ENCODE data around the gene SCRN1. TPM values are rescaled to one million over a fixed set of nuclear protein-coding genes. Genes with fewer than 3 reads are reported as not detected.

Gene SCRN1
- total and polyA plus RNA-seq, 7 experiments from 2014 or later = 1.6 to 8.7 (median 2.3) TPM

GRCh38 chr7:29920491-29920890 is 69.1 kb downstream of the SCRN1 start:
- Mint-ChIP-seq H3K4me1 (peaks cover 0 to 2% (median 0%) of the 10 kb centered on the region in 7 donors), H3K9me3 (no peaks in the 10 kb centered on the region), H3K27ac (no peak overlapping the region), H3K36me3 (no peaks in the 10 kb centered on the region), H3K4me3 (no peak overlapping the region), H3K27me3 (peaks cover 0 to 13% (median 6%) of the 10 kb centered on the region in 5 donors)
- H3K4me1 ChIP-seq (ENCODE audit: control insufficient read depth in 2 of 2, insufficient read depth in 2 of 2, low read length in 2 of 2) = no peaks in the 10 kb centered on the region
- no peak for DNase-seq
- H3K27me3 ChIP-seq (ENCODE audit: control insufficient read depth in 2 of 2, insufficient read depth in 2 of 2, low read length in 2 of 2) = no peaks in the 10 kb centered on the region
- no peak overlapping the region for H3K27ac ChIP-seq (ENCODE audit: low read depth, low read length)
- ChIA-PET CTCF (interaction anchor here (0.6 to 1.4 kb wide), 4 partner anchors 21 to 563 kb away, joined by 3 read pairs; no protein-coding TSS in a partner anchor), POLR2A (no interaction called here)
- no peak for ATAC-seq
- intact Hi-C loops (cut with micrococcal nuclease) = loop anchor here in 1 of 2 donors (5.0 kb wide), 1 partner anchor 142 kb away; no protein-coding TSS in a partner anchor
- no peaks in the 10 kb centered on the region for H3K36me3 ChIP-seq (ENCODE audit: control insufficient read depth in 2 of 3, insufficient read depth in 3 of 3, low read length in 3 of 3)
- no peak overlapping the region for H3K4me3 ChIP-seq (ENCODE audit: low read length)
- no peaks in the 10 kb centered on the region for H3K9me3 ChIP-seq (ENCODE audit: control insufficient read depth in 2 of 3, low read length in 3 of 3)

GRCh38 chr7:29919790-29920189 is 69.8 kb downstream of the SCRN1 start:
- no peaks in the 10 kb centered on the region for H3K36me3 ChIP-seq (ENCODE audit: control insufficient read depth in 2 of 3, insufficient read depth in 3 of 3, low read length in 3 of 3)
- intact Hi-C loops (cut with micrococcal nuclease) = loop anchor here in 1 of 2 donors (5.0 kb wide), 1 partner anchor 143 kb away; no protein-coding TSS in a partner anchor
- no peak overlapping the region for H3K4me3 ChIP-seq (ENCODE audit: low read length)
- POLR2A ChIA-PET = no interaction called here
- Mint-ChIP-seq H3K4me1 (peaks cover 0 to 2% (median 0%) of the 10 kb centered on the region in 7 donors), H3K27ac (no peak overlapping the region), H3K4me3 (no peak overlapping the region), H3K36me3 (no peaks in the 10 kb centered on the region), H3K27me3 (peaks cover 0 to 15% (median 10%) of the 10 kb centered on the region in 5 donors), H3K9me3 (no peaks in the 10 kb centered on the region)
- H3K27ac ChIP-seq (ENCODE audit: low read depth, low read length) = no peak overlapping the region
- ATAC-seq (no peak), DNase-seq (no peak)
- H3K4me1 ChIP-seq (ENCODE audit: control insufficient read depth in 2 of 2, insufficient read depth in 2 of 2, low read length in 2 of 2) = no peaks in the 10 kb centered on the region
- CTCF ChIA-PET = no interaction called here
- no peaks in the 10 kb centered on the region for H3K9me3 ChIP-seq (ENCODE audit: control insufficient read depth in 2 of 3, low read length in 3 of 3)
- no peaks in the 10 kb centered on the region for H3K27me3 ChIP-seq (ENCODE audit: control insufficient read depth in 2 of 2, insufficient read depth in 2 of 2, low read length in 2 of 2)

- peaks cover 0 to 2% (median 0%) of the 10 kb centered on the region in 7 donors for H3K4me1 Mint-ChIP-seq
- Histone ChIP-seq H3K9me3 (ENCODE audit: control insufficient read depth in 2 of 3, low read length in 3 of 3) (no peaks in the 10 kb centered on the region), H3K27me3 (ENCODE audit: control insufficient read depth in 2 of 2, insufficient read depth in 2 of 2, low read length in 2 of 2) (no peaks in the 10 kb centered on the region), H3K4me1 (ENCODE audit: control insufficient read depth in 2 of 2, insufficient read depth in 2 of 2, low read length in 2 of 2) (no peaks in the 10 kb centered on the region), H3K27ac (ENCODE audit: low read depth, low read length) (no peak overlapping the region), H3K4me3 (ENCODE audit: low read length) (no peak overlapping the region), H3K36me3 (ENCODE audit: control insufficient read depth in 2 of 3, insufficient read depth in 3 of 3, low read length in 3 of 3) (no peaks in the 10 kb centered on the region)
- H3K27me3 Mint-ChIP-seq = peaks cover 0 to 17% (median 8%) of the 10 kb centered on the region in 5 donors
- ChIA-PET POLR2A (no interaction called here), CTCF (no interaction called here)
- H3K4me3 Mint-ChIP-seq = no peak overlapping the region
- intact Hi-C loops (cut with micrococcal nuclease) = no loop called here
- H3K9me3 Mint-ChIP-seq = no peaks in the 10 kb centered on the region
- no peaks in the 10 kb centered on the region for H3K36me3 Mint-ChIP-seq
- no peak overlapping the region for H3K27ac Mint-ChIP-seq
- ATAC-seq = no peak
- no peak for DNase-seq
Measured at GRCh38 chr7:29918850-29919249, 70.8 kb downstream of the SCRN1 start.

- DNase-seq = no peak
- ChIA-PET CTCF (interaction anchor here (0.7 to 1.3 kb wide), 2 partner anchors 125 to 1230 kb away, joined by 3 read pairs; no protein-coding TSS in a partner anchor), POLR2A (no interaction called here)
- Mint-ChIP-seq H3K9me3 (no peaks in the 10 kb centered on the region), H3K4me1 (peaks cover 0 to 2% (median 0%) of the 10 kb centered on the region in 7 donors), H3K4me3 (no peak overlapping the region), H3K27me3 (peaks cover 0 to 18% (median 8%) of the 10 kb centered on the region in 5 donors), H3K36me3 (no peaks in the 10 kb centered on the region), H3K27ac (no peak overlapping the region)
- Histone ChIP-seq H3K9me3 (ENCODE audit: control insufficient read depth in 2 of 3, low read length in 3 of 3) (no peaks in the 10 kb centered on the region), H3K36me3 (ENCODE audit: control insufficient read depth in 2 of 3, insufficient read depth in 3 of 3, low read length in 3 of 3) (no peaks in the 10 kb centered on the region), H3K4me1 (ENCODE audit: control insufficient read depth in 2 of 2, insufficient read depth in 2 of 2, low read length in 2 of 2) (no peaks in the 10 kb centered on the region), H3K27ac (ENCODE audit: low read depth, low read length) (no peak overlapping the region), H3K4me3 (ENCODE audit: low read length) (no peak overlapping the region), H3K27me3 (ENCODE audit: control insufficient read depth in 2 of 2, insufficient read depth in 2 of 2, low read length in 2 of 2) (no peaks in the 10 kb centered on the region)
- no peak for ATAC-seq
- intact Hi-C loops (cut with micrococcal nuclease) = no loop called here
Measured at GRCh38 chr7:29917641-29918040, 72.0 kb downstream of the SCRN1 start.

GRCh38 chr7:29915481-29916215 is 74.0 kb downstream of the SCRN1 start:
- Histone ChIP-seq H3K4me3 (ENCODE audit: low read length) (no peak overlapping the region), H3K27me3 (ENCODE audit: control insufficient read depth in 2 of 2, insufficient read depth in 2 of 2, low read length in 2 of 2) (no peaks in the 10 kb centered on the region), H3K4me1 (ENCODE audit: control insufficient read depth in 2 of 2, insufficient read depth in 2 of 2, low read length in 2 of 2) (no peaks in the 10 kb centered on the region), H3K36me3 (ENCODE audit: control insufficient read depth in 2 of 3, insufficient read depth in 3 of 3, low read length in 3 of 3) (no peaks in the 10 kb centered on the region), H3K9me3 (ENCODE audit: control insufficient read depth in 2 of 3, low read length in 3 of 3) (no peaks in the 10 kb centered on the region), H3K27ac (ENCODE audit: low read depth, low read length) (no peak overlapping the region)
- ATAC-seq (no peak), DNase-seq (no peak)
- Mint-ChIP-seq H3K27me3 (peaks cover 0 to 25% (median 10%) of the 10 kb centered on the region in 5 donors), H3K4me3 (no peak overlapping the region), H3K36me3 (no peaks in the 10 kb centered on the region), H3K27ac (no peak overlapping the region), H3K9me3 (no peaks in the 10 kb centered on the region), H3K4me1 (peaks cover 0 to 2% (median 0%) of the 10 kb centered on the region in 7 donors)
- ChIA-PET POLR2A (no interaction called here), CTCF (no interaction called here)
- intact Hi-C loops (cut with micrococcal nuclease) = no loop called here

GRCh38 chr7:29914180-29914579 is 75.4 kb downstream of the SCRN1 start:
- no peak for DNase-seq
- ATAC-seq = no peak
- ChIA-PET CTCF (no interaction called here), POLR2A (no interaction called here)
- Mint-ChIP-seq H3K27me3 (peaks cover 0 to 31% (median 13%) of the 10 kb centered on the region in 5 donors), H3K4me1 (peaks cover 0 to 2% (median 0%) of the 10 kb centered on the region in 7 donors), H3K36me3 (no peaks in the 10 kb centered on the region), H3K27ac (no peak overlapping the region), H3K4me3 (no peak overlapping the region), H3K9me3 (peaks cover 0 to 1% (median 0%) of the 10 kb centered on the region in 11 donors)
- Histone ChIP-seq H3K4me3 (ENCODE audit: low read length) (no peak overlapping the region), H3K9me3 (ENCODE audit: control insufficient read depth in 2 of 3, low read length in 3 of 3) (no peaks in the 10 kb centered on the region), H3K4me1 (ENCODE audit: control insufficient read depth in 2 of 2, insufficient read depth in 2 of 2, low read length in 2 of 2) (no peaks in the 10 kb centered on the region), H3K27ac (ENCODE audit: low read depth, low read length) (no peak overlapping the region), H3K27me3 (ENCODE audit: control insufficient read depth in 2 of 2, insufficient read depth in 2 of 2, low read length in 2 of 2) (no peaks in the 10 kb centered on the region), H3K36me3 (ENCODE audit: control insufficient read depth in 2 of 3, insufficient read depth in 3 of 3, low read length in 3 of 3) (no peaks in the 10 kb centered on the region)
- intact Hi-C loops (cut with micrococcal nuclease) = no loop called here
